Medulla oblongata (tissue), 1 donor: Measurements from ENCODE around the gene WWC2.
"Not testable (repeated sequence)": the region's sequence is repeated elsewhere in the genome, so short reads cannot be mapped to it uniquely, and the experiment has no call there.

Experiments
- DNase-seq: peaks from one replicate; pipeline ENCODE4 v3.0.0-alpha.2; 2015; ENCODE audit errors: extremely low spot score

The WWC2 gene

DNA sequence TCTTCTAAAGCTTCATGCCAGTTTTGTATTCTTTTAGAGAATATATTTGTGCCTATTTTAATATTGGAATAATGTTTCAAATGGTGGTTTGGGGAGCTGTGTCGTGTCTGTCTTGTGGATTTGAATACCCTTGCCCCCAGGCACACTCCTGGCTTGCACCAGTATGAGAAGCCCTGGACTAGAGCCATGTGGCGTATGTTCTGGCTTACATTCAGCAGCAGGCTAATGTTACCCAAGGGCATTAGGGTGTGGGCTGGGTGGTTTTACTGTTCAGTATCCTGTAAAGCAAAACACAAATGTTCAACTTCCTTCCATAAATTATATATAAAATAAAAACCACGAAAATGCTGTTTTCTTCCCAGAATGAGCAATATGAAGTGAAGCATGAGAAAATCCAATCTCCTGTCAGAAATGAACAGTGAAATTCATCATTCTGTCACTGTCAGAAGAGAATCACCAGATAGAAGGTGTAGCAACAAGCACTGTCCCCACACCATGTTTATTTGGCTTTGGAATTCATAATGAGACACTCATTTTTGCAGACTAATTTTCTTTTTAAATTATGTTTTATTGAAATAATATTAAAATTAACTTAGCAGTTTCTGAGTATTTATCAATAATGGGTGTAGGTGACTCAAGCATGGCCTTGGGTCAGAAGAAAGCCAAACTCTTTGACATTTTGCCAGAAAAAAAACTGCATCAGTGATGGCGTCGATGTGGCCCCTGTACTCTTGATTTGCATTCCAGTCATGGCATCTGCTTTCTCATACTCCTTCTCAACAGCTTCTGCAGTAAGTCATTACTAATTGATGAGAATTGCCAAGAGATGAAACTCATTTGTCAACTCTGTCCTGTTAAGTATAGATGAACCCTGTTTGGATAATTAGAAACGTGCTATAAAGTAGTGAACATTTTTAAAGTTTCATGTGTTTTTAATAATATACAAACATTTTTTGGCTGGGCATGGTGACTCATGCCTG, 43.8 kb downstream of the WWC2 start:
- no peak for DNase-seq

DNA sequence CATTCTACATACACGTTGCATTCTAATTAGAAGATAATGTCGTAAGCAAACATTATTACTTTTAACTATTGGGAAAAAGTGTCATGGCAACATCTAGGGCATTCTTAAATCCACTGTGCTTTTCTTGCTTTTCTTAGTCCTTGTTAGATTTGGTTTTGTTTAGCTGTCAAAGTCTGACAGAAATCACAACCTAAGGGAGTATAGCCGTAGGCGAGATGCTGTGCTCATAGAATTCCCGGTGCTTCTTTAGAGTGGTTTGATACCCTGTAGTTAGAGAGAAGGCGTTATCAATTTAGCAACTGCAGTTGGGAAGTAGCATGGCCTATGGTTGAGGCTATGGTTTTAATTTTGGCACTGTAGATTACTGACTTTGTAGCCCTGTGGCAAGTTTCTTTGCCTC, 45.7 kb downstream of the WWC2 start:
- DNase-seq = no peak

DNA sequence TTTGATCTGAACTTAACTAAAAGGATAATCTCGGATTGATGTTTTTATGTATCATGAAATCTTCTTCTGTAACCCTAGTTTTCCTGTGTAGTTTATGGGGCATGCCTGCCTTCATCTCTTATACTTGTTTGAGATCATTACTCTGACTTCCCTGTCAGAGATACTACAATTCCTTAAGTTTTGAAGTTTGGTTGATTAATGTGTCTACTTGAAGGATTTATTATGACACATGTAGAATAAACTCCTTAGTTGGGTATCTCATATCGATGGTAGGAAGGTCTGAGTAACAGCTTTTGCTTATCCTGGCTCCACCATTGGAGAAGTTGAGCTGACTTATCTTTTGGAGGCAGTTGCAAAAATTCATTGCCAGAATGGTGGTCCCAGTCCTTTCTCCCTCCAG, 46.7 kb downstream of the WWC2 start:
- DNase-seq = no peak

DNA sequence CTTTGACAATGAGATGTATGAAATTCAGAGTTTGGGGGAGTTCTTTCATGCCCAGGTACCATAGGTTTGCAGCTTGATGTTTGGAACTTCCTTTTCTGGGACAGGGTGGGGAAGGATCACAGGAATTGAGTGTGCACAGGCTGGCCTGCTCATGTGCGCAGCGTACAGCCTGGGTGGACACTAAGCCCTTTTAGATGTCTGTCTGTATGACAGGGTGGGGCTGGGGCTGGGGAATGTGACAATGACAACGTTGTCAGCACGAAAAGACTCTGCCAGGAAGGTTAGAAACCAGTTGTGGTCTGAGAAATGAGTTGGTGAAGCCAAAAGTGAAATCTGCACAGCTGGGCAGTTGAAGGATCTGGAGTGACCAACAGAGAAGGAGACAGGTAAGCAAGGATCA, 47.4 kb downstream of the WWC2 start:
- peak; percentile 58 for DNase-seq

DNA sequence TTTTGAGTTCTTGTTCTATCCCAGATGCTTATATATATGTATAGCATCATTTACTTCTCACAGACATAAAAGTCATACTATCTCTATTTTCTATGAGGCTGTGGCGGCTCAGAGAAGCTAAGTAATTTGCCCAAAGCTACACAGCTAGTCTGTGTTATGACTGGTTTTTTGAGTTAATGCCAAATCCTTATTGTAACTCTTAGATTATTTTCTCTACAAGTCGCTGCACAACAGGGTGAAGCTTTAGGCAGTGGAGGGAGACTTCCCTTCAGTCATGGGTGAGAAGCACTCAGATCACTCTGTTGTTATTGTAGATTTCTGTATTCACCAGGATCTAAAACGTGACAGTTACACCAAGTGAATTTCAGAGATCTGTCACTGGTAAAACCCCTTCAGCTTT, 48.1 kb downstream of the WWC2 start:
- DNase-seq = no peak

DNA sequence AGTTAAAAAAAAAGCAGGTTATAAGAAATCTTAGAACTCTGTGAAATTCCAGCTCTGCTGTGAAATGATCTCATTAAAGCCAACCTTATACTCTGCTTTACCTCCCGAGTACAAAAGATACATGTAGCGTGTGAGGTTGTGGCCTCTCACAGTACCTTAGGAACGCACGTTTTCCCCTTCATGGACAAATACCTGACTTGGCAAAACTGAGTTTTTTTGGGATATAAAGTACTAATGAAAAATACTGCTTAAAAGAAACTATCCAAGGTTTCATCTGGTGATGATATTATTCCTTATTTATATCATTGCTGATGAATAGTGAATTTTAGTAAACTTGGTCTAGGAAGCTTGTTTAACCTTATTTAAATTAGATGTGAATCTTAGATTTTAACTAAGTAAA, 48.9 kb downstream of the WWC2 start:
- DNase-seq = no peak

DNA sequence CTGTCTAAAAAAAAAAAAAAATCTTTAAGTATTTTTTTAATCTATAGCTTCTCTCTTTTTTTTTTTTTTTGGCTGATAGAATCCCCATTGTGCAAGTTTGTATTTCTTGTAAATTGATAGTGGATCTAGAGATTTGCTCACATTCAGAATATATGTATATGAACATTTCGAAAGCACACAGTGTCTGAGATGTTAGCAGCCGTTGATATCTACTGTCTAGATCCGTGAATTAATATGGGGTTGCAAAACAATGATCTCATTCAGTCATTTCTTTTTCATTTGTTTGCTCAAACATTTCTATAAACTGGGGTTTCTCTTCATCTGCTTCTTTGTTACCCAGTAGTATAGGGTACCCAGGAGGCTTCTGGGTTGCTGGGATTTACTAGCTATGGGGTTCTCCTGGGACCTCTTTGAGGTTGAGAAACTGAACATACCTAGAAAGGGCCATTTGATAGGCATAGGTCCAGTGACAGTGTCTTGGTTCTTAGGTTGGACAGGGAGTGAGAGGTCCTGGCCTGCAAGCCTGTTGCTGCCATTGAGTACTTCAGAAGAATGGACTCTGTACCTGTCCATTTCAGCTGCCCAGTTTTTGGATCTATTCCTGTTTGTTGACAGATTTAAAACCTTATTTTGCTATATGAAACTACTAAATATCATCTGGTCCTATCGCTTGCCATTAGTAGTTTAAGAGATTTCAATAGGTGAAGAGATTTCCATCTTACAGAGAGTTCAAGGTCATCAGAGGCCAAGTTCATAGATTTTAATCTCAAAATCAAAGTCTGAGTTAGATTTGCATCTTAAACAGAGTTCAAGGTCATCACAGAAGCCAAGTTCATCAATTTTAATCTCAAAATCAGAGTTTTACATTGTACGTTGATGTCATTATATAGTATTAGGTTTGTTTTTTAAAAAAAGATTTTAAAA, 50.8 kb downstream of the WWC2 start:
- DNase-seq = no peak

DNA sequence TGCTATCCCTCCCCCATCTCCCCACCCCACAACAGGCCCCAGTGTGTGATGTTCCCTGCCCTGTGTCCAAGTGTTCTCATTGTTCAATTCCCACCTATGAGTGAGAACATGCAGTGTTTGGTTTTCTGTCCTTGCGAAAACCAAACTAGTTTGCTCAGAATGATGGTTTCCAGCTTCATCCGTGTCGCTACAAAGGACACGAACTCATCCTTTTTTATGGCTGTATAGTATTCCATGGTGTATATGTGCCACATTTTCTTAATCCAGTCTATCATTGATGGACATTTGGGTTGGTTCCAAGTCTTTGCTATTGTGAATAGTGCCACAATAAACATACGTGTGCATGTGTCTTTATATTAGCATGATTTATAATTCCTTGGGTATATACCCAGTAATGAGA, 51.6 kb downstream of the WWC2 start:
- DNase-seq = not testable (repeated sequence)

DNA sequence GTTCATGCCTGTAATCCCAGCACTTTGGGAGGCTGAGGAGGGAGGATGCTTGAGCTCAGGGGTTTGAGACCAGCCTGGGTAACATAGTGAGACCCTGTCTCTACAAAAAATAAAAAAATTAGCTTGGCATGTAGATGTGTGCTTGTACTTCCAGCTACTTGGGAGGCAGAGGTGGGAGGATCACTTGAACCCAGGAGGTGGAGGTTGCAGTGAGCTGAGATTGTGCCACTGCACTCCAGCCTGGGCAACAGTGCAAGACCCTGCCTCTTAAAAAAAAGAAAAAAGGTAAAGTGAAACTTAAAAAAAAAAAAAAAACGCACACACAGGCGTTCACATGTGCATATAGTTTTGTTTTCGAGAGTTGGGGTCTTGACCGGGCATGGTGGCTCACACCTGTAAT, 53.2 kb downstream of the WWC2 start:
- DNase-seq = not testable (repeated sequence)

DNA sequence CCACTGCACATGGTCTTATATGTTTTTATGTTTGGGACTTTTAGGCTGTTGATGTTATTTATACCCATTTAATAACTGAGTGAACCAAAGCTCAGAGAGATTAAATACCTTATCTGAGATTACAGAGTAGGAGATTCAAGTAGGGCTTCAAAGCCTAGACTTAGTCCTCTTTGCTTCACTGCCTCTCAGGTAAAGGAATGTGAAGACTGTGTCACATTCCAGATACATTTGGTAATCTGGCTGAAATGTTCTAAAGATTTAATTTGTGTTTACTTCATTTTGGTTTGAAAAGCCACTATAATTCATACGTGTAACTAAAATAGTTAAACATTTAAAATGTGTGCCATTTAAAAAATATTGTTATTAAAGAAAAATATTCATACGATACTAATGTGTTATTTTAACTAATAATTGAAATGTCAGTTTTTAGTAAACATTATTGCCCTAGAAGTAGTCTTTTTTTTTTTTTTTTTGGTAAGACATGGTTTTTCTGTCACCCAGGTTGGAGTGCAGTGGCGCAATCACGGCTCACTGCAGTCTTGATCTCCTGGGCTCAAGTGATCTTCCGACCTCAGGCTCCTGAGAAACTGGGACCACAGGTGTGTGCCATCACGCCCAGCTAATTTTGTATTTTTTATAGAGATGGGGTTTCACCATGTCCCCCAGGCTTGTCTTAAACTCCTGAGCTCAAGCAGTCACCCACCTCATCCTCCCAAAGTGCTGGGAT, 54.3 kb downstream of the WWC2 start:
- DNase-seq = no peak

DNA sequence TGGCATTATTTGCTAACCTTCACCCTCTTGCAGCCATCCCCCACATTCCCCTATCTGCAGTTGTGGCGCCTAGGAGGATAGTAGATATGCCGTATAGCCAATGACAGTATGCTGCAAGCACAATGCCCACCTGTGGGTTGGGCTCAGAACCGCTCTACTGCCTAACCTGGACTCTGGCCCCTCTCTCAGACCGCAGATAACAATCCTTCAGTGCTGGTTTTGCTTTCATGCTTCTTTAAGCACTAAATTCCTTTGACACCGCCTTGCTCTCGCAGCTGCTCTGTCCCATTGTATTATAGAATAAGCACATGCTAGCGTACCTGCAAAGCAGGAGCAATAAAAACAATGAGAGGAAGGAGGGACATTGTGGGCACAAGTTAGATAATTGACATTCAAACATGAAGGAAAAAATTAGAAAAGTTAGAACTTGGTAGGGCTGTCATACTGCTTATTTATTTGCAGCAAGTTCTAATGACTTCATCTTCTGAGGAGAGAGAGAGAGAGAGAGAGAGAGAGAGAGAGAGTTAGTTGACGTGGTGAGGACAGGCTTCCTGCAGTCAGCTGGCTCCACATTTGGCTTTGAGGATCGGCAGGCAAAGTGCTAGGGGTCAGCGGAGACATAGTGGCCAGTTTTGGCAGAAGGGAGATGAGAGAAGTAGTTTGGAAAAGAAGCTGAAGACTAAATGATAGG, 55.8 kb downstream of the WWC2 start:
- DNase-seq = no peak

DNA sequence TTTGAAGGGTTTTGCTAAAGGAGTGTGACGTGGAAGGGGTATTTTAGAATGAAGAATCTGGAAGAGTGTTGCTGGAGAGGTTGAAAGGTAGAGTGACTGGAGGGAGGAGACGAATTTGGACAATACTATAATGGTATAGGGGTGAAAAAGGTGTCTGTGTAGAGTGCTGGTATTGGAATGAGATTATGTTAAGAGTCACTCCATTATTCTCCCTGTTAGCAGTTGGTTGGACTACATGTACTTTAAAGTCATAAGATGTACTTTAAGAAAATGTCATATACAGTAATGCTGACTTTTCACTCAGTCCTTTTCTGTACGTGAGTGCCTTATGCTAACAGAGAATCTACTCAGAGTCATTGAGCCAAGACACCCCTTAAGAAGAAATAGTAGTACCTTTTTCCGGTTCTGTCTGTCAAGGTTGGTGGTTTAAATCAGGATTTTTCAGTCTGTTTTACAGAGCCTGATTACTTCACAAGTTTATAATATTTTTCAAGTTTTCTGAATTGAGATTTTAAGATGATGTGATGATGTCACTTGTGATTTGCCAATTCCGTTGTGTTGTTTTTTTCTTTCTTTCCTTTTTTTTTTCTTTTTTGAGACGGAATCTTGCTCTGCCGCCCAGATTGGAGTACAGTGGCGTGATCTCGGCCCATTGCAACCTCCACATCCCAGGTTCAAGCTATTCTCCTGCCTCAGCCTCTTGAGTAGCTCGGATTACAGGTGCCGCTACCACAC, 56.6 kb downstream of the WWC2 start:
- no peak for DNase-seq

DNA sequence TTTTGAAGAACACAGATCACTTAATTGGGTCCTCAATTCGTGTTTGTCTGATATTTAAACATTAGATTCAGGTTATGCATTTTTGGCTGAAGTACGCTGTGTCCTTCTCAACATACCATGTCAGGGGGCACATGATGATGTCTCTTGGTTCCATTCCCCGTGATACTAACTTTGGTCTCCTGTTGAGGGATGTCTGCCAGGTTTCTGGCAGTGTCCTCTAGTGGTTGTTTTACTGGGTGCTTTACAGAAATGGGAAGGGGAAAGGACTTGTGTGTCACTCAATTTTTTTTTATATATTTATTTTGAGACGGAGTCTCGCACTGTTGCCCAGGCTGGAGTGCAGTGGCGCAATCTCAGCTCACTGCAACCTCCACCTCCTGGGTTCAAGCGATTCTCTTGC, 58.2 kb downstream of the WWC2 start:
- DNase-seq = no peak

DNA sequence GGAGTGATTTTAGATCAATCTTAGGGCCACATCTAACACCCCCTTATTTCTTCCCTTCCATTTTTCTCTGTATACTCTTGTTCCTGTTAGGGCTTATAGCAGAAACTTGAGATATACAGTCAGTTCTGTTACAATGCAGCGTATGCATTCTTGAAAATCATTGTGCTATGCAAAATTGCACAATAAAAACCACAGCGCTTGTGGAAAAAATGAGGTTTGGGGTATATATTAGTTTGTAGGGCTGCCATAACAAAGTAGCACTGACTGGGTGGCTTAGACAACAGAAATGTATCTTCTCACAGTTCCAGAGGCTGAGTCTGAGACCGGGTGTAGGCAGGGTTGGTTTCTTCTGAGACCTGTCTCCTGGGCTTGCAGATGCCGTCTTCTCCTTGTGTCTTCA, 59.0 kb downstream of the WWC2 start:
- no peak for DNase-seq

DNA sequence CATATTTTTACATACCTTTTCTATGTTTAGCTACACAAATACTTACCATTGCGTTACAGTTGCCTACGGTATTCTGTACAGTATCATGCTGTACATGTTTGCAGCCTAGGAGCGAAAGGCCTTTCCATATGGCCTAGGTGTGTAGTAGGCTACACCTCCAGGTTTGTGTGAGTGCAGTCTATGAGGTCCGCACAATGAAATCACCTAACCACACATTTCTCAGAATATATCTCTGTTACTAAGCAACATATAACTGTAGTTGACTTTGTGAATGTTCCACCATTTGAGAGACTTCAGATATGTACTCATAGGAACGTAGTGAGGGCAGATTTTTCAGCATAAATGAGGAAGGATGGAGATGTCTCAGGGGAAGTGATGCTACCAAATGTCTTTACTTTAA, 62.6 kb downstream of the WWC2 start:
- DNase-seq = no peak

DNA sequence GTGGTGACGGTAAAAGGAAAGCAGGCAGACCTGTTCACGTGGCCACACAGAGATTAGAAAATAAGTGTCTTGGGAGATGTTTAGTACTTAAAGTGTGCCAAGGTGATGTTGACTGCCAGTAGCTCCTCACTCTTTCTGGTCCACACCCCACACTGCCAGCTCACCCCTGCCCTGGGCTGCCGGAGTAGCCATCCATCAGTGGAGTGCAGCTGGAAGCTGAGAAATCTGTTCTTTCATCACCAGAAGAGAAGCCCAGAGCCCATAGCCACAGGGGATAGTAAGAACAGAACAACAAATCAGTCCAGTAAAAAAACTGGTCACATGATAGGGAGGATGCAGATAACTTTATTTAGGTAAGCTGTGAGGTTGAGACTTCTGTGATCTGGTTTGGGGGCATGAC, 64.1 kb downstream of the WWC2 start:
- no peak for DNase-seq

DNA sequence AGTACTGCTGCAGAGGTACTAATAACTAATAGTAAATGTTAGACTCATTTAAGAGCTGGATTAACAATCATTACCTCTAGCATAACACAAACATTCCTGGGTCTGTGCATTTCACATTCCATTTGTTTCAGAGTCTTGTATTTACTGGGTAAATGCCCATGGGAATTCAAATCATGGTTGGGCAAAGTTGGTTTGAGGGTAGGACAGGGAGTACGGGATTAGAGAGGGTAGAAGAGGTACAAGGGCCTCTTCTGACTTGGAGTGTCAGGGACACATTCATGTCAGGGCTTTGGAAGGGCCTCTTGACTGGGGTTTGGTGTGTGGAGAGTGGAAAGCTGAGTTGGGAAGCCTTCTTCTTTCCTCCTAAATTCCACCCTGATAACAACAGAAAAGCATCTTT, 65.9 kb downstream of the WWC2 start:
- no peak for DNase-seq

DNA sequence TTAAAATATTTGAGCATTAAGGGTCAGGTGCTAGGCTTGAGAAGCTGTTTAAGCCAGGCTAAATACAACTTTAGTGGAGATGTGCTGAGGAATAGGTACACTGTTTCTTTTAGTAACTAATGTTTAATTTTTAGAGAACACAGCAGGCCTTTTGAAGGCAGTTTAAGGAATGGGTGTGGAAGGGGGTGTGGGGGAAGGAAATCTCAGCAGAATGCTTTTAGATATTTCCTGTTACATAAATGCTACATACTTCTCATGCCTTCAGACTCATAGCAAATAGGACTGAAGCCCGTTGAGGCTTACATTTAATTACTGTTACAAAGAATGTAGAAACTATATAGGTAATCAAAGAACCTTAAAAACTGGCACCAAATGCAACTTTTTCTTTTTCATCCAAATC, 66.3 kb downstream of the WWC2 start:
- no peak for DNase-seq

DNA sequence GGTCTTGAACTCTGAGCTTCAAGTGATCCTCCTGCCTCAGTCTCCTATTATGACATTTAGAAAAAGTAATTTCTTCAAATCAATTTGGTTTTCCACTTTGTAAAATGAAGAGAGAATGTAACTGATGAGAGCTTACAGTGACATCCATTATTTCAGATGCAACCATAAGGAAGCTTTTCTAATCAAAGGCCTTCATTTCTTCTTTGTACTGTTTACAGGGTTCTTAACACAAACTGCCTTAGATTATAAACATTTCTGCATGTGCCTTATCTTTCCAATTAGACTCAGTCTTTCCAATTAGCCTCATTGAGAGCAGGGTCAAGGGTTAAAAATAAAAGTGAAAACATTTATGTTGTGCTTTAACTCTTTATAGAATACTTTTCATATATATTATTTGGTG, 71.8 kb downstream of the WWC2 start:
- no peak for DNase-seq

DNA sequence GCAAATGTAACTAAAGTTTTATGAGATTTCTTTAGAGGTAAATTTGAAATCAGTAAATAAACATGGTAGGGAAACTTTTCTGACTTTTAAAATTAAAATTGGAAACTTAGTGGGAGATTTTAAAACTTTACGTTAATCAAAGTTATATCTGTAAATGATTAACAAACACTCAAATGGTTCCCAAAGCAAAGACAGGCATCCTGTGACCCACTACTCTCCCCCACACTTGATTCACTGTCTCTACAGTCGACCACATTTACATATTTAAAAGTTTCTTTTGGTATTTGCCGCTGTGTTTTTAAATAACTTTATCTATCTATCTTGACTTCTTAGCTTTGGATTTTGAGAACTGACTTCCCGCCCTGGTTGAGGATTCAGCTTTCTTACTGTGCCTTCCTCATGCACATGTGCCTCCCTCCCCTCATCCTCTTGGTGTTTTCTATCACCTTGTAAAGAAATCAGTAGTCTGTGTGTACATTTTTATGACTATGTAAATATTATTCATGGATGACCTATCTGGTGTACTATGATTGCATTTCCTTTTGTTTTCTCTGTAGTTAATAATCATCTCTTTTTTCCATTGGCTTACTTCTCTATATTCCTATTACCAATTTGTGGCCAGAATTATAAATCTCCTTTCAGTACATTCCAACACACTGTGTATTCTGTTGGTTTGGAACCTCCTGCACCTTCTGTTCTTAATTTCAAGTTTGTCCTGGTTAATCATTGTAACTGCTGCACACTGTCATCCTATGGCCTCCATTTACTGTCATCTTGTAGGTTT, 72.6 kb downstream of the WWC2 start:
- no peak for DNase-seq
